ENCODE data around the gene ELP5. TPM values are rescaled to one million over a fixed set of nuclear protein-coding genes. Genes with fewer than 3 reads are reported as not detected.
A peak's percentile ranks its signal among the peaks of the same experiment; 100 is the strongest.

ELP5 gene
- 10 to 100 TPM; 62.1 to 89.5 TPM for total RNA-seq

GRCh38 chr17:7252176-7253043, at the start of gene ELP5:
Gene ELP5, plus strand, starts transcription at chr17:7252215. Its CDS starts 336 bp downstream, at chr17:7252551.
- Mint-ChIP-seq H3K27me3 (ENCODE audit: low read depth) (no peaks in the 10 kb centered on the region), H3K36me3 (ENCODE audit: insufficient read depth in 2 of 2) (peaks cover 7 to 22% of the 10 kb centered on the region in 2 donors), H3K4me1 (ENCODE audit: low read depth) (peaks cover 46% of the 10 kb centered on the region), H3K9me3 (no peaks in the 10 kb centered on the region), H3K4me3 (peak within 1 kb of the TSS; percentile 93 to 99), H3K27ac (peak within 1 kb of the TSS; percentile 98)
- DNase-seq: peak; percentile 92 to 94
- peak; percentile 75 to 76 for ATAC-seq (replicated peaks in 1 of 2)

GRCh38 chr17:7203391-7203790, 48.6 kb upstream of the ELP5 start:
- H3K4me3 Mint-ChIP-seq: peak overlapping the region; percentile 35 to 47
- no peaks in the 10 kb centered on the region for H3K27me3 Mint-ChIP-seq (ENCODE audit: low read depth)
- H3K27ac Mint-ChIP-seq: no peak overlapping the region
- no peaks in the 10 kb centered on the region for H3K9me3 Mint-ChIP-seq
- ATAC-seq (replicated peaks in 1 of 2): no peak
- no peaks in the 10 kb centered on the region for H3K36me3 Mint-ChIP-seq (ENCODE audit: insufficient read depth in 2 of 2)
- no peak for DNase-seq
- peaks cover 33% of the 10 kb centered on the region for H3K4me1 Mint-ChIP-seq (ENCODE audit: low read depth)

DNA sequence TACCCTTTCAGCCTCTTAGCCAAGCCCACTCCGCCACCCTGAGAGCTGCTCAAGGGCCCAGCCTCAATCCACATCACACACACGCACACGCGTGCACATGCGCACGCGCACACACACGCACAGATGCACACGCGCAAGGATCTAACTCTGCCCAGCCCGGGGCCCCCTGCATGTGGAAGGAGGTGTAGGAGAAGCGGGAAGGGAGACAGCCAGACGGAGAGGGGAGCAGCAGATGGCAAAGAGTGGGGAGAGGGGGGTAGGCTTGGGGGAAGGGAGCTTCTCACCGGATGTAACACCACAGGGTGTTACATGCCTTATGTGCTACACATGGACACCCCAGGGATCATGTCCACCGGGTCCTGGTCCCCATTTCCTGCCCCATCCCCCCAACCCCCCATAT, 47.7 kb upstream of the ELP5 start:
- H3K4me3 Mint-ChIP-seq: peak overlapping the region; percentile 75 to 88
- DNase-seq (no peak), ATAC-seq (replicated peaks in 1 of 2) (no peak)
- no peaks in the 10 kb centered on the region for H3K27me3 Mint-ChIP-seq (ENCODE audit: low read depth)
- H3K36me3 Mint-ChIP-seq (ENCODE audit: insufficient read depth in 2 of 2): no peaks in the 10 kb centered on the region
- peaks cover 33% of the 10 kb centered on the region for H3K4me1 Mint-ChIP-seq (ENCODE audit: low read depth)
- peak overlapping the region; percentile 20 for H3K27ac Mint-ChIP-seq
- no peaks in the 10 kb centered on the region for H3K9me3 Mint-ChIP-seq

DNA sequence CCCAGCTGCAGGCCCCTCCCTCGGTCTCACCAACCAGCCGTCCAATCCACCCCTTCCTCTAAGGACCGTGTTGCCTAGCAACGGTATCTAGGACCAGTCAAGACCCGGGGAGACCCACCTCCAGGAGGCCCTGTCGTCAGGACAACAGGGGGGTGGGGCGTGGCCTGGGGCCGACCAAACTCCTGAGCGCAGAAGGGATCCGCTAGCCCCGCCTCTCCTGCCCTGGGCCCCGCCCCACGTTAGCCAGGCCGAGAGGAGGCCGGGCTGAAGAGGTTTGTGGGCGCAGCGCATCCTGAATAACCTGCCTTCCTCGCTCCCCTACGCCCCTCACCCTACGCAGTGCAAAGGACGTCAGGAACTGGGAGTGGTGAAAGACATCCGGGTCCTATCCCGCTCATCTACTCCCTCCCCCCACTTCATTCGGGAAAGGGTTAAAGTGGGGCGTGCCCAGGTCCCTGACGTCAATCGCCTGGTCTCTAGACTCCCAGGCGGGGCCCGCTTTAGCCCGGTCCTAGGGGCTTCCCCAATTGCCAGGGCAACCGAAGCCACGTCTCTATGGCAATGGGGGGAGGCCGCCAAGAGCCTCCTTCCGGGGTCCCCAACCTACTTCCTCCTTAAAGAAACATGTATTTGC, 47.1 kb upstream of the ELP5 start:
- no peaks in the 10 kb centered on the region for H3K36me3 Mint-ChIP-seq (ENCODE audit: insufficient read depth in 2 of 2)
- H3K9me3 Mint-ChIP-seq: no peaks in the 10 kb centered on the region
- peak overlapping the region; percentile 51 for H3K27ac Mint-ChIP-seq
- DNase-seq (peak; percentile 93 to 94), ATAC-seq (replicated peaks in 1 of 2) (peak; percentile 89)
- peaks cover 33% of the 10 kb centered on the region for H3K4me1 Mint-ChIP-seq (ENCODE audit: low read depth)
- H3K27me3 Mint-ChIP-seq (ENCODE audit: low read depth): no peaks in the 10 kb centered on the region
- H3K4me3 Mint-ChIP-seq: peak overlapping the region; percentile 75 to 88

DNA sequence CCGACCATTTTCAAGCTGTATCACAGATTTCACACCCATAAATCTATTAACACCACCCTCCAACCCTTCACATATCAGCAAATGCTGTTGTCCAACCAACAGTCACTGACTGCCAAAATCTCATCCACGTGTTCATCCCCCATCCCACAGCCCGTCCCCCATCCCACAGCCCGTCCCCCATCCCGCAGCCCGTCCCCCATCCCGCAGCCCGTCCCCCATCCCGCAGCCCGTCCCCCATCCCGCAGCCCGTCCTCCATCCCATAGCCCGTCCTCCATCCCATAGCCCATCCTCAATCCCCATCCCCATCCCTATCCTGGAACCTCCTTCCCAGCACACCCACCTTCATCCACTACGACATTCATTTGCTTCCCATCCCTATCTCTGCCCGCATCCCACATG, 46.5 kb upstream of the ELP5 start:
- ATAC-seq (replicated peaks in 1 of 2) (no peak), DNase-seq (no peak)
- Mint-ChIP-seq H3K36me3 (ENCODE audit: insufficient read depth in 2 of 2) (no peaks in the 10 kb centered on the region), H3K4me3 (peak overlapping the region; percentile 75 to 88), H3K27me3 (ENCODE audit: low read depth) (no peaks in the 10 kb centered on the region), H3K9me3 (no peaks in the 10 kb centered on the region), H3K27ac (peak overlapping the region; percentile 51), H3K4me1 (ENCODE audit: low read depth) (peaks cover 33% of the 10 kb centered on the region)

DNA sequence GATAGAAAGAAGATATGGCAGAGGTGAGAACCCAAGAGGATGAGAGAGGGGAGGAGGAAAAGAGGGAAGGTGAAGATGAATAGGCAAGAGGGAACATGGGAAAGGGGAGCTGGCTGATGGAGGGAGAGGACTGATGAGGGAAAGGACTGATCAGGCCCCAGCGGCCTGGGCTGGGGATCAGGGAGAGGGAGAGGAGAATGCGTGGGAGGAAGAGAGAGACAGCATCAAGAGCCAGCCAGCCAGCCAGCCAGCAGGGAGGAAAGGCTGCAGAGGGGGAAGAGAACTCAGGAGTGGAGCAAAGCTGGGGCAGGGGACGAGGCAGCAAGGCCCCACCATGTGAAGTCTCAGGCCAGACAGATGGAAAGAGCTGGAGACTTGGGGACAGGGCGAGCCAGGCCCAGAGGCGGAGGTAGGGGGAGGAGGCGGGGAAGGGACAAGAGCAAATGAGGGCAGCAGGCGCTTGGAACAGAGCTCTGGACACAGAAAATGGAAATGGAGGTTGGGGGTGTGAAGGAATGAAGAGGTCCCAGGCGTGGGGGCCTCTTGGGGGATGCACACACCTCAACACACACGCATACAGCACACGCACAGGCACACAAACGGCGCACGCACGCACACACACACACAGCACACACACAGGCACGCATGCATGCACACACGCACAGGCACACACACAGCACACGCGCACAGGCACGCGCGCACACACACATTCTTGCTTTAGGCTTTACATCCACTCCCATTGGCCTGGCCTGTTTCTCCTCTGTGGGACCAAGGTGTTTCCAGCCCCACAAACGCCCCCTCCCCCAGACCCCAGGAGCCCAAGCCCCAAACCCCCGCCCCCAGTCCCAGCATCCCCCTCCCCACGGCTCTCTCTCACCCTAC, 44.7 kb upstream of the ELP5 start:
- H3K9me3 Mint-ChIP-seq: no peaks in the 10 kb centered on the region
- no peak overlapping the region for H3K27ac Mint-ChIP-seq

GRCh38 chr17:7208027-7208571, 43.9 kb upstream of the ELP5 start:
- no peaks in the 10 kb centered on the region for H3K36me3 Mint-ChIP-seq (ENCODE audit: insufficient read depth in 2 of 2)
- no peaks in the 10 kb centered on the region for H3K9me3 Mint-ChIP-seq
- no peaks in the 10 kb centered on the region for H3K27me3 Mint-ChIP-seq (ENCODE audit: low read depth)
- H3K4me3 Mint-ChIP-seq: no peak overlapping the region
- ATAC-seq (replicated peaks in 1 of 2) (no peak), DNase-seq (no peak)
- no peak overlapping the region for H3K27ac Mint-ChIP-seq
- H3K4me1 Mint-ChIP-seq (ENCODE audit: low read depth): peaks cover 39% of the 10 kb centered on the region

More for the DNA sequence above, 44.7 kb upstream of the ELP5 start:
- no peaks in the 10 kb centered on the region for H3K36me3 Mint-ChIP-seq (ENCODE audit: insufficient read depth in 2 of 2)
- peaks cover 39% of the 10 kb centered on the region for H3K4me1 Mint-ChIP-seq (ENCODE audit: low read depth)
- peak overlapping the region in 1 of 2 donors; percentile 39 for H3K4me3 Mint-ChIP-seq
- H3K27me3 Mint-ChIP-seq (ENCODE audit: low read depth): no peaks in the 10 kb centered on the region
- no peak for ATAC-seq (replicated peaks in 1 of 2)
- no peak for DNase-seq

DNA sequence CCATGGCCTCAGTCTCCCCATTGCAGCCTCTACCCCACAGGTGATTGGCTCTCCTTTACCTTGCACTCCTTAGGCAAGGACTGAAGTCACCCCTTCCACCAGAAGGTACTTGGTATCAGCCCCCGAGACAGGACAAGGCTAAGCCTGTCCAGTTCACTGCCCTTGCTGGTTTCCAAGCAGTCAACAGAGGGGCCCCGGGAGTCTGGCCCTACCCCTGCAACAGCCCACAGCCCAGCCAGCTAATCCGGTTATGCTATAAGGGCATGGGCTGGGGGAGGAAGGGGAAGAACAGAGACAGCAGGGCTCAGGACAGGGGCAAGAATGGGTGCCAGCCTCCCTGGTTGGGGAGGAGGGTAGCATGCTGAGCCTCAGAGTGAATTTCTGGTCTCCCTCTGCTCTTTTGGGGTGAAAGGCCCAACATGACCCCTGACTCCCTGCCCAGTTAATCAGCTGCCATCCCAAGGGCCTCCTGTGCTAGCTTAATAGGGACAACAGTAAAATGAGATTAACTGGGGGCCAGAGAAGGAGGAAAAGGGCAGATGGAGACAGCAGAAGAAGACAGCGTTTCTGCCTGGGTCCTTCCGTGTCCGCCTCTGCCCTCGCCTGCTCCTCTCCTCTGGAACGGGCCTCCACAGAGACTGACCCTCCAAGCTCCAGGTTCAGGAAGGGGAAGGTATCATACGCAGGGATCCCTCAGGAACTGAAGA, 43.1 kb upstream of the ELP5 start:
- H3K27me3 Mint-ChIP-seq (ENCODE audit: low read depth): no peaks in the 10 kb centered on the region
- H3K27ac Mint-ChIP-seq: no peak overlapping the region
- ATAC-seq (replicated peaks in 1 of 2) (no peak), DNase-seq (no peak)
- peaks cover 47% of the 10 kb centered on the region for H3K4me1 Mint-ChIP-seq (ENCODE audit: low read depth)
- H3K36me3 Mint-ChIP-seq (ENCODE audit: insufficient read depth in 2 of 2): no peaks in the 10 kb centered on the region
- H3K9me3 Mint-ChIP-seq: no peaks in the 10 kb centered on the region
- no peak overlapping the region for H3K4me3 Mint-ChIP-seq

DNA sequence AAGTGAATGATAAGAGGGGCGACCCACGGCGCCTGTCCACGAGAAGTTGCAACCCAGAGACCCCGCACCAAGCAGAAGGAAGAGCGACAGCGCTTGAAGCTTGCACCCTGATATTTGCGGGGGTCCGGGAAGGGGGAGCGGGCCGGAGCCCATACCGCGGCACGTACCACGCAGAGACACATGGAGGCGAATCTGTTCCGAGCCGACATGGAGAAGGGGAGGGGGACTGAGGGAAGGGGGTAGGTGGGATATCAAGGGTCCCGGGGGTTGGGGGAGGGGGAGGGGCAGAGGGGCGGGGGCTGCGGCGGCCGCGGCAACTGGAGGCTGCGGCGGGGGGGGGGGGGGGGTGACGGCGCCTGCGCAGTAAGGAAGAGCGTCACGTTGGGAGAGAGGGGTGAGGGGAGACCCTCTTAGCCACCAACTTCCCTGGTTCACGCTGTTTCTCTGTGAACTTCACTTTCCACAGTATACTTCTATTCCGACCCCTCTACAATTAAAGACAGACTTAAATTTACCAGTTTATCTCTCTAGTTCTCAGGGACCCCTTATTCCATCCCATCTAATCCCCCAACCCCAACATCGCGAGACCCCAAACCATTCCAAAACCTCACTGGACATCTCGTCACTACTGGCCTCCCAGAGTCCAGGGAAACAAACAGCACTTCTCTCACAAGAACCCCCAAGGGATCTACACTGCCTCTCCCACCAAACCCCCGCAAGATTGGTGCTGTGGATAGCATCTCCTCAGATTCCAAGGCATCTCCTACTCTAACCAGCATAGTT, 40.3 kb upstream of the ELP5 start:
- Mint-ChIP-seq H3K4me3 (no peak overlapping the region), H3K27ac (no peak overlapping the region), H3K36me3 (ENCODE audit: insufficient read depth in 2 of 2) (no peaks in the 10 kb centered on the region), H3K4me1 (ENCODE audit: low read depth) (peaks cover 48% of the 10 kb centered on the region), H3K27me3 (ENCODE audit: low read depth) (no peaks in the 10 kb centered on the region), H3K9me3 (no peaks in the 10 kb centered on the region)
- no peak for ATAC-seq (replicated peaks in 1 of 2)
- no peak for DNase-seq

DNA sequence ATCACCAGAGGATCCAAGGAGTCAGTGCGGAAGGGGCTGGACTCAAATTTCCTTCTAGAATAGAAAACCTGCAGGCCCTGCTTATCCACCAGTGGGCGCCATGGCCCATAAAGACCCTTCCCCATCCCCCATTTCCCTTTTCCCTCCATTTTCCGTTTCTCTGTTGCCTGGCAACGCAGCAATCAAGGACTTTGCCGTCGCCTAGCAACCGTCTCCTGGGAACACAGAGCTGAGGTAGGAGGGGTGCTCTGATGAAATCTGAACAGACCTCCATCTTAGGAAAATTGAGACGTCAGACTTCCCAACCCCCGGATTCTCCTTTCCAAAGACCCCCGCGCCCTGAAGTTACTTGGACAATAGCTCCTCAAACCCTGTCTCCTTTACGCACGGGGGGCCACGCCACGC, 38.1 kb upstream of the ELP5 start:
- H3K27me3 Mint-ChIP-seq (ENCODE audit: low read depth): no peaks in the 10 kb centered on the region
- no peaks in the 10 kb centered on the region for H3K9me3 Mint-ChIP-seq
- peak; percentile 0 for ATAC-seq (replicated peaks in 1 of 2)
- H3K36me3 Mint-ChIP-seq (ENCODE audit: insufficient read depth in 2 of 2): no peaks in the 10 kb centered on the region
- peak overlapping the region; percentile 88 to 92 for H3K4me3 Mint-ChIP-seq
- H3K4me1 Mint-ChIP-seq (ENCODE audit: low read depth): peaks cover 59% of the 10 kb centered on the region
- peak in 1 of 2 donors; percentile 66 for DNase-seq
- peak overlapping the region; percentile 68 for H3K27ac Mint-ChIP-seq

GRCh38 chr17:7214300-7215135, 37.5 kb upstream of the ELP5 start:
- Mint-ChIP-seq H3K4me1 (ENCODE audit: low read depth) (peaks cover 65% of the 10 kb centered on the region), H3K4me3 (peak overlapping the region; percentile 88 to 92), H3K9me3 (no peaks in the 10 kb centered on the region), H3K27ac (peak overlapping the region; percentile 68), H3K27me3 (ENCODE audit: low read depth) (no peaks in the 10 kb centered on the region), H3K36me3 (ENCODE audit: insufficient read depth in 2 of 2) (no peaks in the 10 kb centered on the region)
- DNase-seq (peak; percentile 100), ATAC-seq (replicated peaks in 1 of 2) (peak; percentile 88)
